Thyroid gland (tissue), 4 donors: ENCODE measurements around the gene SYS1.

Source experiments
- CTCF ChIP-seq, 6 experiments: fragments of 200-600 bp in 3 of 6; fragments of 450-650 bp in 3 of 6; sonication (generic) in 3 of 6; IDR thresholded peaks; one replicate each; pipeline ENCODE4 v1.5.1; 2016 to 2019; ENCODE audit warnings: antibody characterized with exemption in 6 of 6, mild to moderate bottlenecking in 2 of 6, inconsistent platforms in 1 of 6, moderate library complexity in 1 of 6
- POLR2A ChIP-seq, 2 donors: fragments of 450-650 bp; IDR thresholded peaks; one replicate each; pipeline ENCODE4 v1.6.1; 2017; ENCODE audit warnings: antibody characterized with exemption in 2 of 2, mild to moderate bottlenecking in 2 of 2, moderate library complexity in 1 of 2

- no peak for TF ChIP-seq CTCF (IDR thresholded peaks at IDR 0.05)
- TF ChIP-seq POLR2A (IDR thresholded peaks at IDR 0.05): no peak
These were observed 7.5 kb upstream of the SYS1 start for GRCh38 chr20:45355209-45356084.
